IMR-90 (cell line): Measurements from ENCODE around the gene SLC25A21.

Source experiments
- BHLHE40 ChIP-seq: fragments of 150-350 bp; IDR thresholded peaks from 2 replicates; pipeline ENCODE4 v1.6.1; 2016; ENCODE audit warnings: mild to moderate bottlenecking, low read depth, low read length
- CEBPB ChIP-seq: IDR thresholded peaks from 2 replicates; pipeline ENCODE4 v1.6.1; 2012; ENCODE audit warnings: low read depth, low read length, improper control_type of control experiment
- CHD1 ChIP-seq: IDR thresholded peaks from 2 replicates; pipeline ENCODE4 v1.6.1; 2012; ENCODE audit warnings: low read depth, low read length, improper control_type of control experiment
- ELK1 ChIP-seq: fragments of 150-350 bp; IDR thresholded peaks from 2 replicates; pipeline ENCODE4 v1.6.1; 2016; ENCODE audit warnings: low read depth, mild to moderate bottlenecking, low read length, moderate library complexity, borderline replicate concordance
- FOS ChIP-seq: fragments of 150-350 bp; IDR thresholded peaks from 2 replicates; pipeline ENCODE4 v1.6.1; 2016; ENCODE audit warnings: low read depth, low read length
- MXI1 ChIP-seq: IDR thresholded peaks from 2 replicates; pipeline ENCODE4 v1.6.1; 2012; ENCODE audit warnings: low read depth, mild to moderate bottlenecking, low read length, moderate library complexity, borderline replicate concordance
- POLR2A ChIP-seq: IDR thresholded peaks from 2 replicates; pipeline ENCODE4 v1.6.1; 2012; ENCODE audit warnings: mild to moderate bottlenecking, low read depth, low read length
- RAD21 ChIP-seq: IDR thresholded peaks from 2 replicates; pipeline ENCODE4 v1.6.1; 2012; ENCODE audit warnings: low read length, improper control_type of control experiment
- RFX5 ChIP-seq: IDR thresholded peaks from 2 replicates; pipeline ENCODE4 v1.8.0; 2012; ENCODE audit warnings: low read depth, mild to moderate bottlenecking, low read length, moderate library complexity
- SMC3 ChIP-seq: fragments of 150-350 bp; IDR thresholded peaks from 2 replicates; pipeline ENCODE4 v1.6.1; 2016; ENCODE audit warnings: low read depth, mild to moderate bottlenecking, antibody characterized with exemption, low read length, moderate library complexity
- TF ChIP-seq, protein P1 (sequence below): conservative IDR thresholded peaks from 2 replicates; pipeline ENCODE4 v1.5.1; 2012; ENCODE audit warnings: mild to moderate bottlenecking, low read depth, low read length, improper control_type of control experiment
- TF ChIP-seq, protein P2 (sequence below): fragments of 150-350 bp; IDR thresholded peaks from 2 replicates; pipeline ENCODE4 v1.6.1; 2017; ENCODE audit warnings: mild to moderate bottlenecking, antibody characterized with exemption, low read length, low read depth

DNA sequence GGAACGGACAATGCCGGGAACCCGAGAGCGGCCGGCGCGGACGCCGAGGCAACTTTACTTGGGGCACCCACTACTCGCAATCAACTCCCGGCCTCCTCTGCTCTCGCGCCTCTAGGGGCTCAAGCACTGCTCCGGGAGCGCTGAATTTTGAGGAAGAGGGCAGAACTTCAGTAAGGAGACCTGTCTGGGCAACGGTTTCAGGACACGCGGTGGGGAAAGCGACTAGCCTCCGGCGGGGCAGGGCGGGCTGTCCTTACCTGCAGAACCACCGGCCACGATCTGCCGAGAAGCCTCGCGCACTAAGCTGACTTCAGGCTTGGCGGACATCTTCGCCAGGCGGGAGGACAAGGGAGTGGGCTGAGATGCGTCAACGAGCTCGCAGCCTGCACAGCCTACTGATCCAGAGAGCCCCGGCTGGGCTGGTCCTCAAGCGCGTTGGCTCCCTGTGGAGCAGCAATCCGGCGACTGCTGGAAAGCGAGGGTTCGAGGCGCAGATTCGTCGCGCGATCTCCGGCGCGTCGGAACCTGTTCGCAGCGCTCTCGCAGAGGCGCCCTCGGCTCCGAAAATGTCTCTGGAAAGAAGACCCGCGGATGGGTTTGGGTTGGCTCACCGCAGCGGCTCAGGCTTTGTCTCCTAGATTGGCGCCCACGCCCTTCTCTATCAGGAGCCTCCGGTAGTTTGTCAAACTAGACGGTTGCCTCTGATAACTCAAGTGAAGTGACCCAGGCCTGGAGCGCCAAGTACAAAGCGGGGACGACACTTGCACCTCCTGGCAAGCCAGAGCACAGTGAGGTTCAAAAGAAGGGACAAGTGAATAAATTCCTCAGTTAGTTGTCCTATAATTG, at the start of gene SLC25A21:
- TF ChIP-seq, protein P1, sequence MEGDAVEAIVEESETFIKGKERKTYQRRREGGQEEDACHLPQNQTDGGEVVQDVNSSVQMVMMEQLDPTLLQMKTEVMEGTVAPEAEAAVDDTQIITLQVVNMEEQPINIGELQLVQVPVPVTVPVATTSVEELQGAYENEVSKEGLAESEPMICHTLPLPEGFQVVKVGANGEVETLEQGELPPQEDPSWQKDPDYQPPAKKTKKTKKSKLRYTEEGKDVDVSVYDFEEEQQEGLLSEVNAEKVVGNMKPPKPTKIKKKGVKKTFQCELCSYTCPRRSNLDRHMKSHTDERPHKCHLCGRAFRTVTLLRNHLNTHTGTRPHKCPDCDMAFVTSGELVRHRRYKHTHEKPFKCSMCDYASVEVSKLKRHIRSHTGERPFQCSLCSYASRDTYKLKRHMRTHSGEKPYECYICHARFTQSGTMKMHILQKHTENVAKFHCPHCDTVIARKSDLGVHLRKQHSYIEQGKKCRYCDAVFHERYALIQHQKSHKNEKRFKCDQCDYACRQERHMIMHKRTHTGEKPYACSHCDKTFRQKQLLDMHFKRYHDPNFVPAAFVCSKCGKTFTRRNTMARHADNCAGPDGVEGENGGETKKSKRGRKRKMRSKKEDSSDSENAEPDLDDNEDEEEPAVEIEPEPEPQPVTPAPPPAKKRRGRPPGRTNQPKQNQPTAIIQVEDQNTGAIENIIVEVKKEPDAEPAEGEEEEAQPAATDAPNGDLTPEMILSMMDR, result peak; percentile 7; the same call in 1 of the 2 replicates
- TF ChIP-seq, protein P2, sequence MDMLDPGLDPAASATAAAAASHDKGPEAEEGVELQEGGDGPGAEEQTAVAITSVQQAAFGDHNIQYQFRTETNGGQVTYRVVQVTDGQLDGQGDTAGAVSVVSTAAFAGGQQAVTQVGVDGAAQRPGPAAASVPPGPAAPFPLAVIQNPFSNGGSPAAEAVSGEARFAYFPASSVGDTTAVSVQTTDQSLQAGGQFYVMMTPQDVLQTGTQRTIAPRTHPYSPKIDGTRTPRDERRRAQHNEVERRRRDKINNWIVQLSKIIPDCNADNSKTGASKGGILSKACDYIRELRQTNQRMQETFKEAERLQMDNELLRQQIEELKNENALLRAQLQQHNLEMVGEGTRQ, result no peak
- TF ChIP-seq ELK1, result no peak
- peak; percentile 76; the same call in 1 of the 2 replicates for TF ChIP-seq POLR2A
- TF ChIP-seq CHD1, result 0 out of 2 replicates have a peak, but pooled peaks have one; percentile 60
- TF ChIP-seq RAD21, result no peak
- TF ChIP-seq SMC3, result no peak
- TF ChIP-seq RFX5, result no peak
- no peak for TF ChIP-seq BHLHE40
- no peak for TF ChIP-seq CEBPB
- no peak for TF ChIP-seq FOS
- TF ChIP-seq MXI1, result no peak
